ENCODE measurements around the gene ZGLP1. TPM values are rescaled to one million over a fixed set of nuclear protein-coding genes. Genes with fewer than 3 reads are reported as not detected.

The ZGLP1 gene
- 1 to 10 TPM; 2.6 to 5.6 (median 3.0) TPM for total RNA-seq
- polyA plus RNA-seq = 1 to 10 TPM in 1 of 2 donors, under 1 TPM in 1; 0.27 to 4.5 TPM
- long read RNA-seq, donor 1, partial matches to known transcripts = 0 of 2 reads
- long read RNA-seq, donor 1, other reads (novel, unspliced or antisense) = 0 of 2 reads
- long read RNA-seq, donor 2, transcript ZGLP1-202 (4 exons, 2,303 nt) = major isoform, 23 of 38 reads
- long read RNA-seq, donor 2, partial matches to known transcripts = 0 of 38 reads
- long read RNA-seq, donor 2, other reads (novel, unspliced or antisense) = 9 of 38 reads
- long read RNA-seq, donor 3, partial matches to known transcripts = 0 of 2 reads
- long read RNA-seq, donor 3, other reads (novel, unspliced or antisense) = 2 of 2 reads

DNA sequence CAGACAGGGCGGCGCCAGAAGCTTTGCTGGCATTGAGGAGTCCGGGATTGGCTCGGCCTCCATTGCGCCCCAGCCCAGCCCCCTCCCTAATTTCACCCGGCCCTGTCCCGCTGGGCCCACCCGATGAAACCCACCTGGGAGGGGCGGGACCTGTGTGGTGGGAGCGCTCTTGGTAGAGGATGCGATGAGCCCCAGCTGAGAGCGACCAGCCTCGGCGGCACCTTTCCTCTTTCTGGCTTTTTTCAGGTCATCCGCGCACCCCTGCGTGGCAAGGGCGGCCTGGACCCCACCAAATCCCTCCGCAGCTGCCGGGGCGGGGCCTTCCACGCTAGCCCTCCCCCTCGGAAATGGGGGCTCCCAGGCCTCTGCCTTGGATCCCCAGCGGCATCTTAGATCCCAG is at the start of gene ZGLP1:
ZGLP1 (minus strand) TSS at position 393 of the 400 bp plus-strand sequence.
- TF ChIP-seq EP300 (IDR thresholded peaks at IDR 0.05) (no peak), POLR2A (IDR thresholded peaks at IDR 0.05) (no peak)
- TF ChIP-seq, protein P1, sequence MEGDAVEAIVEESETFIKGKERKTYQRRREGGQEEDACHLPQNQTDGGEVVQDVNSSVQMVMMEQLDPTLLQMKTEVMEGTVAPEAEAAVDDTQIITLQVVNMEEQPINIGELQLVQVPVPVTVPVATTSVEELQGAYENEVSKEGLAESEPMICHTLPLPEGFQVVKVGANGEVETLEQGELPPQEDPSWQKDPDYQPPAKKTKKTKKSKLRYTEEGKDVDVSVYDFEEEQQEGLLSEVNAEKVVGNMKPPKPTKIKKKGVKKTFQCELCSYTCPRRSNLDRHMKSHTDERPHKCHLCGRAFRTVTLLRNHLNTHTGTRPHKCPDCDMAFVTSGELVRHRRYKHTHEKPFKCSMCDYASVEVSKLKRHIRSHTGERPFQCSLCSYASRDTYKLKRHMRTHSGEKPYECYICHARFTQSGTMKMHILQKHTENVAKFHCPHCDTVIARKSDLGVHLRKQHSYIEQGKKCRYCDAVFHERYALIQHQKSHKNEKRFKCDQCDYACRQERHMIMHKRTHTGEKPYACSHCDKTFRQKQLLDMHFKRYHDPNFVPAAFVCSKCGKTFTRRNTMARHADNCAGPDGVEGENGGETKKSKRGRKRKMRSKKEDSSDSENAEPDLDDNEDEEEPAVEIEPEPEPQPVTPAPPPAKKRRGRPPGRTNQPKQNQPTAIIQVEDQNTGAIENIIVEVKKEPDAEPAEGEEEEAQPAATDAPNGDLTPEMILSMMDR (IDR thresholded peaks at IDR 0.05) = no peak
- Histone ChIP-seq H3K27me3 (no peaks in the 10 kb centered on the region), H3K27ac (no peak within 1 kb of the TSS), H3K4me3 (no peak within 1 kb of the TSS), H3K36me3 (no peaks in the 10 kb centered on the region), H3K4me1 (ENCODE audit: insufficient read depth) (no peaks in the 10 kb centered on the region), H3K9me3 (no peaks in the 10 kb centered on the region)
- no peak for DNase-seq
- WGBS, 3 donors = 88 to 89% (median 88%) methylated on average over 24 of the region's 24 CpGs
- intact Hi-C loops (cut with DNase I) = no loop called here

DNA sequence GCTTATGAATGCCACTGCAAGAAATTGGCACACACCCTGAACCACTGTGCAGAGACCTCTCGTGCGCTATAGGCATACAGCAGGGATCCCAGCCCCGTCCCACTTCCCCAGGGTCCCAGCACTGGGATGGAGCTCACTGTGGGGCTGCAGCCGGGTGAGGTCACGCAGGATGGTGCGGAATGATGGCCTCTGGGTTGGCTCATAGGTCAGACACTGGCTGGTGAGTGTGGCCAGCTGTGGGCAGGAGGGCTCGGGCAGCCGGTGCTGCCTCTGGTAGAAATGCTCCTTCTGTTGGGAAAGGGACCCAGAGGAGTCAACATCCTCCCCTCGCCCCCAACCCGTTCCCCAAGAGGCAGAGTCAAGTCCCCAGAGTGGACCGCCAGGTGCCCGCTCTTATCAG is 46.8 kb upstream of the ZGLP1 start:
- no peak for DNase-seq
- Histone ChIP-seq H3K4me3 (no peak overlapping the region), H3K9me3 (no peaks in the 10 kb centered on the region), H3K27ac (no peak overlapping the region), H3K36me3 (no peaks in the 10 kb centered on the region), H3K27me3 (no peaks in the 10 kb centered on the region), H3K4me1 (ENCODE audit: insufficient read depth) (peaks cover 6% of the 10 kb centered on the region)
- intact Hi-C loops (cut with DNase I) = no loop called here
- TF ChIP-seq, protein P1 (IDR thresholded peaks at IDR 0.05) = no peak
- no peak for TF ChIP-seq POLR2A (IDR thresholded peaks at IDR 0.05)
- TF ChIP-seq EP300 (IDR thresholded peaks at IDR 0.05) = no peak
- WGBS, 3 donors = 89 to 96% (median 93%) methylated on average over 11 to 12 of the region's 12 CpGs

DNA sequence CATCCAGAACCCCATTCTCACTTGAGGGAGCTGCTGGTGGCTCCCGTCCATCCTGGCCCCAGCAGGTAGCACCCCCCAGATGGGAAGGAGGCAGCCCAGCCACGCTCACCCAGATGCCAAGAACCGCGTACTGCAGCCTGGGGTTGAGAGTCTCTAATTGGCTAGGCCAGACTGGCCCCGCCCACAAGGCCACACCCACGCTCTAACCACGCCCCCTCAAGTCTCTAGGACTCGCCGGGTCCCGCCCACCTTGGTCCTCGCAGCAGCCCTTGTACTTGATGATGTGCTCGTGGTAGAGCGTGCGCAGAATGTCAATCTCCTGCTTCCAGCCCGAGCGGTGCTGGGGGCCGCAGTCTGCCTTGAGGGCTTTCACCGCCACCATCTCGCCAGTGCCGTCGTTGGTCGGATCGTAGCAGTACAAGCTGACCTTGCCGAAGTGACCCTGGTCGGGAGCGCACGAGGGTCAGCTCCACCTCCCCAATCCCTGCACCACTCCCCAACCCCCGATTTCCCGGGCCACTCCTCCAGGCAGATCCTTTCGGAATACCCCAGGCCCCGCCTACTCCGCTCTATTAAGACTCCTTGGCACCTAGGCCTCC is 44.3 kb upstream of the ZGLP1 start:
- DNase-seq = peak; percentile 54 to 86 (median 71)
- intact Hi-C loops (cut with DNase I) = no loop called here
- TF ChIP-seq, protein P1 (IDR thresholded peaks at IDR 0.05) = no peak
- no peak for TF ChIP-seq EP300 (IDR thresholded peaks at IDR 0.05)
- H3K4me3 ChIP-seq = no peak overlapping the region
- H3K27me3 ChIP-seq = no peaks in the 10 kb centered on the region
- no peaks in the 10 kb centered on the region for H3K9me3 ChIP-seq
- H3K4me1 ChIP-seq (ENCODE audit: insufficient read depth) = peaks cover 6% of the 10 kb centered on the region
- H3K27ac ChIP-seq = peak overlapping the region in 1 of 2 donors; percentile 62
- WGBS, 3 donors = 74 to 83% (median 75%) methylated on average over 26 to 32 of the region's 32 CpGs
- H3K36me3 ChIP-seq = no peaks in the 10 kb centered on the region

DNA sequence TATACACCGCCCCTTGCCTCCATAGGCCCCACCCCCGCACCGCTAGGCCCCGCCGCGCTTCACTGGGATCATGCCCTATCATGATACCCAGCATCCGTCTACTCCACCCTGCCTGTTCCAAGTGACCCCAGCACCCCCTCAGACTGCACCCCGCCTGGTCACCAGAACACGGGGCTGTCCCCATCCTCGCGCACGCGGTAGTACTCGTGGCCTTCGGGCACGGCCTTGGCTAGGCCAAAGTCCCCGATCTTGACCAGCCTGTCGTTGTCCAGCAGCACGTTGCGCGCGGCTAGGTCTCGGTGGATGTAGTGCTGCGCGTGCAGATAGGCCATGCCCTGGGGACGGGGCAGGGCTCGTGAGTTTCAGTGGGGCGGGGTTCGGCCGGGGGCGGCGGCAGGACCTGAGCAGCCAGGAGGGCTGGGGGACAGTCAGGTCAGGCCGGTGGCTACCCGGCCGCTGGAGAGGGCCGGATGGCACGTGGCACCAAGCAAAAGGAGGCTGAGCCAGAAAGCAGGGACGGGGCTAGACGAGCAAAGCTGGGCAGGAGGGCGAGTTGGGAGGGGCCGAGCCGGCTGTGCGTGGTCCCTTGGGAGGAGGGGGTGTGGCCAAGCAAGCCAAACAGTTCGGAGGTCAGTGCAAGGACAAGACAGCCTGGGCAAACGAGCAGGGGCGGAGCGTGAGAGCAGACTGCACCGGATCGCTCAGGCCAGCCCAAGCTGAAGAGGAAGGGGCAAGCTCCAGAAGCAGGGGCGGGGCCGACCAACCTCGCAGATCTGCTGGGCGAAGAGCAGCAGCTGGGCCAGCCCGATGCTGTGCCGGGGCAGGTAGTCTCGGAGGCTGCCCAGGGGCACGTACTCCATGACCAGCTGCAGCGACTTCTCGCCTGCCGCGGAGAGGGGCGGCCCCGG is 43.4 kb upstream of the ZGLP1 start:
- Histone ChIP-seq H3K4me3 (no peak overlapping the region), H3K27me3 (no peaks in the 10 kb centered on the region), H3K4me1 (ENCODE audit: insufficient read depth) (peaks cover 6% of the 10 kb centered on the region), H3K27ac (peak overlapping the region in 1 of 2 donors; percentile 74), H3K36me3 (no peaks in the 10 kb centered on the region), H3K9me3 (no peaks in the 10 kb centered on the region)
- WGBS, 3 donors = 51 to 72% (median 58%) methylated on average over 54 to 63 of the region's 63 CpGs
- DNase-seq = peak; percentile 74 to 93 (median 82)
- TF ChIP-seq EP300 (IDR thresholded peaks at IDR 0.05) (no peak), POLR2A (IDR thresholded peaks at IDR 0.05) (no peak)
- TF ChIP-seq, protein P1 (IDR thresholded peaks at IDR 0.05) = no peak
- intact Hi-C loops (cut with DNase I) = no loop called here

Data from ovary (tissue), 10 donors.